Right lobe of liver (tissue), 4 donors: ENCODE measurements around the gene GLIS1.

ENCODE experiments used
- CTCF ChIP-seq, 4 donors: fragments of 200-600 bp in 3 of 4; fragments of 450-650 bp in 1 of 4; IDR thresholded peaks; one replicate each; pipeline versions ENCODE4 v1.5.1 to v1.8.0; 2016 to 2022; ENCODE audit warnings: antibody characterized with exemption in 4 of 4, mild to moderate bottlenecking in 2 of 4
- POLR2A ChIP-seq: fragments of 450-650 bp; IDR thresholded peaks from one replicate; pipeline ENCODE4 v1.6.1; 2017; ENCODE audit warnings: antibody characterized with exemption, mild to moderate bottlenecking
- donor health status: DM: no; HTN: no; CAD: no.
- donor health status: DM: no; HTN: no; CAD: no.
- donor health status: DM: no; HTN: yes; CAD: no.

GRCh38 chr1:53517821-53518352, 221.1 kb downstream of the GLIS1 start:
- TF ChIP-seq CTCF (IDR thresholded peaks at IDR 0.05) = no peak
- no peak for TF ChIP-seq POLR2A
